Sciatic nerve (tissue), 2 donors: ENCODE results near the gene TDRD15. TPM values are rescaled to one million over a fixed set of nuclear protein-coding genes. Genes with fewer than 3 reads are reported as not detected.
"Not testable (repeated sequence)": the region's sequence is repeated elsewhere in the genome, so short reads cannot be mapped to it uniquely, and the experiment has no call there.

Source experiments
- ATAC-seq: fragments of 200-7000 bp; cut with Tn5 transposase; one replicate; pipeline ENCODE4 v1.9.1; 2020; ENCODE audit warnings: mild to moderate bottlenecking, moderate library complexity
- DNase-seq: peaks from one replicate; pipeline ENCODE4 v3.0.0-alpha.2; 2020; ENCODE audit warnings: low spot score
- intact Hi-C: fragments of 100-400 bp; cut with DNase I; formaldehyde crosslinking; loops from one replicate; pipeline ENCODE4 v1.14.2; 2022
- total RNA-seq: library from RNA; stranded (reverse); fragmentation: NEBNext Ultra II Directional; extraction: Animal tissue kit (Norgen Biotek cat#: 25700); gene quantifications from one replicate; pipeline ENCODE4 v1.2.1, GENCODE V29; 2021
- donor health status: DM: no; HTN: no; CAD: no.
- donor health status: DM: no; HTN: no; CAD: no.

The TDRD15 gene
- 0.13 TPM for total RNA-seq

GRCh38 chr2:21123473-21124393 lies at the start of gene TDRD15:
Gene TDRD15 (plus strand): TSS chr2:21123968. CDS start chr2:21137468, 13,500 bp downstream.
- DNase-seq (no peak), ATAC-seq (no peak)
- intact Hi-C loops: no loop called here

- intact Hi-C loops: no loop called here
- DNase-seq (no peak), ATAC-seq (no peak)
Observed at GRCh38 chr2:21078296-21078695, 45.5 kb upstream of the TDRD15 start.

- DNase-seq: no peak
- ATAC-seq: no peak
- intact Hi-C loops: no loop called here
Observed at GRCh38 chr2:21083482-21083881, 40.3 kb upstream of the TDRD15 start.

GRCh38 chr2:21084401-21084800 lies 39.4 kb upstream of the TDRD15 start:
- intact Hi-C loops: no loop called here
- DNase-seq (no peak), ATAC-seq (no peak)

GRCh38 chr2:21092308-21092869 lies 31.4 kb upstream of the TDRD15 start:
- DNase-seq (no peak), ATAC-seq (no peak)
- intact Hi-C loops: no loop called here

- ATAC-seq (no peak), DNase-seq (no peak)
- intact Hi-C loops: no loop called here
Observed at GRCh38 chr2:21095178-21095577, 28.6 kb upstream of the TDRD15 start.

GRCh38 chr2:21095714-21096113 lies 28.1 kb upstream of the TDRD15 start:
- DNase-seq: no peak
- intact Hi-C loops: no loop called here
- no peak for ATAC-seq

- DNase-seq (no peak), ATAC-seq (no peak)
- intact Hi-C loops: no loop called here
Observed at GRCh38 chr2:21096458-21096857, 27.3 kb upstream of the TDRD15 start.

GRCh38 chr2:21097331-21097730 lies 26.4 kb upstream of the TDRD15 start:
- ATAC-seq (no peak), DNase-seq (no peak)
- intact Hi-C loops: no loop called here

- ATAC-seq (no peak), DNase-seq (no peak)
- intact Hi-C loops: no loop called here
Observed at GRCh38 chr2:21098294-21098693, 25.5 kb upstream of the TDRD15 start.

- no peak for ATAC-seq
- intact Hi-C loops: no loop called here
- no peak for DNase-seq
Observed at GRCh38 chr2:21099281-21099907, 24.4 kb upstream of the TDRD15 start.

GRCh38 chr2:21101514-21102155 lies 22.1 kb upstream of the TDRD15 start:
- DNase-seq, intact Hi-C loops, ATAC-seq: not testable (repeated sequence)

GRCh38 chr2:21102356-21102755 lies 21.4 kb upstream of the TDRD15 start:
- ATAC-seq (no peak), DNase-seq (no peak)
- intact Hi-C loops: no loop called here

- intact Hi-C loops: no loop called here
Observed at GRCh38 chr2:21103274-21103891, 20.4 kb upstream of the TDRD15 start.

GRCh38 chr2:21104030-21104660 lies 19.6 kb upstream of the TDRD15 start:
- intact Hi-C loops: no loop called here
- DNase-seq (no peak), ATAC-seq (no peak)

More at GRCh38 chr2:21103274-21103891, 20.4 kb upstream of the TDRD15 start:
- ATAC-seq (no peak), DNase-seq (no peak)

GRCh38 chr2:21111012-21111411 lies 12.8 kb upstream of the TDRD15 start:
- no peak for ATAC-seq
- DNase-seq: no peak
- intact Hi-C loops: loop anchor here (10.0 kb wide), 1 partner anchor 66 kb away; the partner anchor contains the start of gene APOB

- DNase-seq: no peak
- no peak for ATAC-seq
- intact Hi-C loops: loop anchor here (10.0 kb wide), 1 partner anchor 73 kb away; the partner anchor contains the start of gene APOB
Observed at GRCh38 chr2:21117688-21118087, 6.1 kb upstream of the TDRD15 start.

- DNase-seq: no peak
- intact Hi-C loops: loop anchor here (10.0 kb wide), 1 partner anchor 74 kb away; the partner anchor contains the start of gene APOB
- ATAC-seq: peak; percentile 73
Observed at GRCh38 chr2:21118302-21118920, 5.4 kb upstream of the TDRD15 start.
